ENCODE data around the gene UNC5B. TPM values are rescaled to one million over a fixed set of nuclear protein-coding genes. Genes with fewer than 3 reads are reported as not detected.

Gene UNC5B
- polyA plus RNA-seq, 1 donor (not counting 4 experiments of a cell fraction or from before 2014, with no cell fraction given) = 1.1 TPM

- TF ChIP-seq CTCF (optimal IDR thresholded peaks at IDR 0.05 in 1 of 3, IDR thresholded peaks at IDR 0.05 in 1 of 3, conservative IDR thresholded peaks at IDR 0.05 in 1 of 3; ENCODE audit: extremely low read depth in 1 of 3, insufficient read depth in 2 of 3, low read length in 3 of 3) (no peak), EZH2 (IDR thresholded peaks at IDR 0.05; ENCODE audit: low read length) (no peak)
- H3K4me1 ChIP-seq (ENCODE audit: control insufficient read depth, extremely low read depth, insufficient read depth, low read length) = peaks cover 7% of the 10 kb centered on the region
- no peaks in the 10 kb centered on the region for H3K79me2 ChIP-seq (ENCODE audit: control insufficient read depth, insufficient read depth, low read length)
- H2AFZ ChIP-seq (ENCODE audit: control insufficient read depth, low read length) = no peak overlapping the region
- H3K4me2 ChIP-seq (ENCODE audit: control insufficient read depth, extremely low read depth, insufficient read depth, low read depth, low read length) = no peak overlapping the region
- DNase-seq (ENCODE audit: low read depth, low spot score) = no peak
- peaks cover 58% of the 10 kb centered on the region for H3K27me3 ChIP-seq (ENCODE audit: control insufficient read depth, extremely low read depth, insufficient read depth, low read length)
- H3K9me3 ChIP-seq (ENCODE audit: control insufficient read depth, low read depth, low read length) = no peaks in the 10 kb centered on the region
- peaks cover 6% of the 10 kb centered on the region for H4K20me1 ChIP-seq (ENCODE audit: control insufficient read depth, extremely low read depth, insufficient read depth, low read length)
- H3K9ac ChIP-seq (ENCODE audit: control insufficient read depth, extremely low read depth, insufficient read depth, low read length) = no peak overlapping the region
- no peak overlapping the region for H3K4me3 ChIP-seq (ENCODE audit: control insufficient read depth in 2 of 3, extremely low read depth in 1 of 3, insufficient read depth in 2 of 3, low read depth in 1 of 3, low read length in 3 of 3)
- no peak for FAIRE-seq
- dilution Hi-C loops (cut with MboI; ENCODE audit: extremely low pct_ligation_motif_present, low sequenced_read_pairs) = no loop called here
- H3K36me3 ChIP-seq (ENCODE audit: control insufficient read depth in 2 of 2, extremely low read depth in 1 of 2, insufficient read depth in 2 of 2, low read length in 2 of 2) = no peaks in the 10 kb centered on the region
- H3K27ac ChIP-seq (ENCODE audit: control insufficient read depth, insufficient read depth, low read length) = no peak overlapping the region
- no peaks in the 10 kb centered on the region for H3K9me1 ChIP-seq (ENCODE audit: control insufficient read depth, extremely low read depth, insufficient read depth, low read length)
Measured at GRCh38 chr10:71347587-71348395, 135.4 kb downstream of the UNC5B start.

- Histone ChIP-seq H3K9me3 (ENCODE audit: control insufficient read depth, low read depth, low read length) (no peaks in the 10 kb centered on the region), H3K4me1 (ENCODE audit: control insufficient read depth, extremely low read depth, insufficient read depth, low read length) (peaks cover 7% of the 10 kb centered on the region), H3K79me2 (ENCODE audit: control insufficient read depth, insufficient read depth, low read length) (no peaks in the 10 kb centered on the region), H3K4me3 (ENCODE audit: control insufficient read depth in 2 of 3, extremely low read depth in 1 of 3, insufficient read depth in 2 of 3, low read depth in 1 of 3, low read length in 3 of 3) (no peak overlapping the region), H2AFZ (ENCODE audit: control insufficient read depth, low read length) (no peak overlapping the region), H3K9ac (ENCODE audit: control insufficient read depth, extremely low read depth, insufficient read depth, low read length) (no peak overlapping the region), H3K4me2 (ENCODE audit: control insufficient read depth, extremely low read depth, insufficient read depth, low read depth, low read length) (no peak overlapping the region), H3K36me3 (ENCODE audit: control insufficient read depth in 2 of 2, extremely low read depth in 1 of 2, insufficient read depth in 2 of 2, low read length in 2 of 2) (no peaks in the 10 kb centered on the region), H4K20me1 (ENCODE audit: control insufficient read depth, extremely low read depth, insufficient read depth, low read length) (peaks cover 6% of the 10 kb centered on the region), H3K27ac (ENCODE audit: control insufficient read depth, insufficient read depth, low read length) (no peak overlapping the region), H3K9me1 (ENCODE audit: control insufficient read depth, extremely low read depth, insufficient read depth, low read length) (no peaks in the 10 kb centered on the region), H3K27me3 (ENCODE audit: control insufficient read depth, extremely low read depth, insufficient read depth, low read length) (peaks cover 63% of the 10 kb centered on the region)
- dilution Hi-C loops (cut with MboI; ENCODE audit: extremely low pct_ligation_motif_present, low sequenced_read_pairs) = no loop called here
- no peak for TF ChIP-seq CTCF (optimal IDR thresholded peaks at IDR 0.05 in 1 of 3, IDR thresholded peaks at IDR 0.05 in 1 of 3, conservative IDR thresholded peaks at IDR 0.05 in 1 of 3; ENCODE audit: extremely low read depth in 1 of 3, insufficient read depth in 2 of 3, low read length in 3 of 3)
- TF ChIP-seq EZH2 (IDR thresholded peaks at IDR 0.05; ENCODE audit: low read length) = no peak
- DNase-seq (ENCODE audit: low read depth, low spot score) (no peak), FAIRE-seq (no peak)
Measured at GRCh38 chr10:71348850-71349249, 136.5 kb downstream of the UNC5B start.
